ENCODE data around the gene GRID2.

GRCh38 chr4:92253986-92254671 is 49.6 kb upstream of the GRID2 start:
- TF ChIP-seq CTCF (IDR thresholded peaks at IDR 0.05) (no peak), POLR2A (IDR thresholded peaks at IDR 0.05) (no peak)
